Measurements from ENCODE around the gene BAIAP2. TPM values are rescaled to one million over a fixed set of nuclear protein-coding genes. Genes with fewer than 3 reads are reported as not detected.

Gene BAIAP2
- total and polyA plus RNA-seq, 12 donors = 3.1 to 33.4 (median 14.6) TPM

DNA sequence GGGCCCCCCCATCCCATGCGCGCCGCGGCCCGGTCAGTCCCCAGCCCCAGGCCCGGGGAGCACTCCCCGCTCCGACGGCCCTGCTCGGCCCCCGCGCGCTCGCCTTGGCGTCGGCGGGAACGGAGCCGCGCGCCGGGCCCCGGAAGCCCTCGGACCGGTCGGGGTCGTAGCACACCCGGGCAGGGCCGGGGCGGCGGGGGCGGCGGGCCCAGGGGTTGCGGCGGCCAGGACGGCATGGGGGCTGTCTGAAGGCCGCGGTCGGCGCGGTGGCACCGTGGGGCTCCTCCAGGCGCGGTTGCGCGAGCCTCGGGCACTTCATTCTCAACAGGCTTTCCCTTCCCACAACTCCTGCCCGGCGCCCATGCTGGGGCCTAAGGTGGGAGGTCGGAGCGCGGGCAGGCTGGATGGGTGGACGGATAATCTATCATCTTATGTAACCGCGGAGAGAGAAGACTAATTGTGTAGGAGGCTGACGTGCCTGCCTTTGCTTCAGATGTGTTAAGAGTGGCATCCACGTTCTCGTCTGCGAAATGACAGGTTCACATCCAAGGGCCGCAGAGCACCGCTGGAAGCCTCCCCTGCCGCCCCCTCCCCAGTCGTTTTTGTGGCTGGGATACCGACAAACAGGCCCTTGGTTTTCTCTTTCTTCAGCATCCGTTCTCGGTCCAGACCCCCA is 708 bp downstream of the BAIAP2 start:
- intact Hi-C loops (cut with DNase I) = no loop called here
- Histone ChIP-seq H3K9me3 (replicated peaks in 1 of 3) (no peaks in the 10 kb centered on the region), H3K27ac (peak overlapping the region in 3 of 5 donors; percentile 13 to 77 (median 77)), H3K36me3 (replicated peaks in 1 of 2) (no peaks in the 10 kb centered on the region), H3K4me3 (peak overlapping the region in 2 of 4 donors; percentile 8 to 82), H3K27me3 (no peaks in the 10 kb centered on the region), H3K4me1 (replicated peaks in 1 of 2) (peaks cover 23 to 48% of the 10 kb centered on the region in 2 donors)
- 20 to 68% (median 43%) methylated on average over 14 to 66 of the region's 66 CpGs for WGBS, 4 donors
- no peak for DNase-seq
- TF ChIP-seq, protein P1, sequence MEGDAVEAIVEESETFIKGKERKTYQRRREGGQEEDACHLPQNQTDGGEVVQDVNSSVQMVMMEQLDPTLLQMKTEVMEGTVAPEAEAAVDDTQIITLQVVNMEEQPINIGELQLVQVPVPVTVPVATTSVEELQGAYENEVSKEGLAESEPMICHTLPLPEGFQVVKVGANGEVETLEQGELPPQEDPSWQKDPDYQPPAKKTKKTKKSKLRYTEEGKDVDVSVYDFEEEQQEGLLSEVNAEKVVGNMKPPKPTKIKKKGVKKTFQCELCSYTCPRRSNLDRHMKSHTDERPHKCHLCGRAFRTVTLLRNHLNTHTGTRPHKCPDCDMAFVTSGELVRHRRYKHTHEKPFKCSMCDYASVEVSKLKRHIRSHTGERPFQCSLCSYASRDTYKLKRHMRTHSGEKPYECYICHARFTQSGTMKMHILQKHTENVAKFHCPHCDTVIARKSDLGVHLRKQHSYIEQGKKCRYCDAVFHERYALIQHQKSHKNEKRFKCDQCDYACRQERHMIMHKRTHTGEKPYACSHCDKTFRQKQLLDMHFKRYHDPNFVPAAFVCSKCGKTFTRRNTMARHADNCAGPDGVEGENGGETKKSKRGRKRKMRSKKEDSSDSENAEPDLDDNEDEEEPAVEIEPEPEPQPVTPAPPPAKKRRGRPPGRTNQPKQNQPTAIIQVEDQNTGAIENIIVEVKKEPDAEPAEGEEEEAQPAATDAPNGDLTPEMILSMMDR (IDR thresholded peaks at IDR 0.05) = no peak

DNA sequence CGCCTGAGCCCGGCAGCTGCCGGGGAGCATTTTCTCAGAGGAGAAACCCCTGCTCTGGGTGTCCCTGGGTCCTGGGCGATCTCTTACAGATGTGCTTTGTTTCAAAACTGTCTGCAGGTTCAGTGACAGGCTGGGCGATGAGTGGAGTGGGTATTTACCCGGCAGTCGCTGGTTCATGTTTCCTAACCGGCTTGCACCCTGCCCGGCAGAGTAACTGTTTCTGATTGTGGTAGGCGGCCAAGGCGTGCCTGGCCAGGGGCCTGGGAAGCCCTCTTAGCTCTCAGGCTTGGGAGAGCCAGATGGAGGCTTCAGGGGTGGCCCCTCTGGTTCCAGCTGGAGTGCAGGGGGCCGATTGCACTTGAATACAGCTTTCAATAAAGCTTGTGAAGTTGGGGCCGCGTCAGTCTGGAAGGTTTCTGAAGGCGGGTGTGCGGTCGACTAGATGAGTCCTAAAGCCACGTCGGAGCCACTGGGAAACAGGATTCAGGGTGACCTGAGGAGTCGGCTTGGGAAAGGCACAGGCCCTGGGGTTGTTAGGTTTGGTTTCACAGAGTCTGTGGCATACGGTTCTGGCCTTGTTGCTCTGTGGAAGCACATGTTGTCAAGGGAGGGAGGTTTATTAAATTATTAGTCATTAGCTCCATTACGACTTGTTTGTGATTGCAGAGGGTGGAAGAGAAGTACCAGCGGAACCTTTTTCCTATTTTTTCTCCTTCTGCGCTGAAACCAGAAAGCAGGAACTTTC is 1.4 kb downstream of the BAIAP2 start:
- intact Hi-C loops (cut with DNase I) = no loop called here
- WGBS, 4 donors = 80 to 87% (median 84%) methylated on average over 19 to 24 of the region's 24 CpGs
- Histone ChIP-seq H3K9me3 (replicated peaks in 1 of 3) (no peaks in the 10 kb centered on the region), H3K36me3 (replicated peaks in 1 of 2) (no peaks in the 10 kb centered on the region), H3K27me3 (no peaks in the 10 kb centered on the region), H3K4me1 (replicated peaks in 1 of 2) (peaks cover 30 to 56% of the 10 kb centered on the region in 2 donors), H3K27ac (peak overlapping the region in 1 of 5 donors; percentile 77), H3K4me3 (peak overlapping the region in 2 of 4 donors; percentile 8 to 82)
- no peak for TF ChIP-seq POLR2A (IDR thresholded peaks at IDR 0.05)
- TF ChIP-seq, protein P1 (IDR thresholded peaks at IDR 0.05) = no peak
- DNase-seq = peak in 1 of 7 donors; percentile 79

DNA sequence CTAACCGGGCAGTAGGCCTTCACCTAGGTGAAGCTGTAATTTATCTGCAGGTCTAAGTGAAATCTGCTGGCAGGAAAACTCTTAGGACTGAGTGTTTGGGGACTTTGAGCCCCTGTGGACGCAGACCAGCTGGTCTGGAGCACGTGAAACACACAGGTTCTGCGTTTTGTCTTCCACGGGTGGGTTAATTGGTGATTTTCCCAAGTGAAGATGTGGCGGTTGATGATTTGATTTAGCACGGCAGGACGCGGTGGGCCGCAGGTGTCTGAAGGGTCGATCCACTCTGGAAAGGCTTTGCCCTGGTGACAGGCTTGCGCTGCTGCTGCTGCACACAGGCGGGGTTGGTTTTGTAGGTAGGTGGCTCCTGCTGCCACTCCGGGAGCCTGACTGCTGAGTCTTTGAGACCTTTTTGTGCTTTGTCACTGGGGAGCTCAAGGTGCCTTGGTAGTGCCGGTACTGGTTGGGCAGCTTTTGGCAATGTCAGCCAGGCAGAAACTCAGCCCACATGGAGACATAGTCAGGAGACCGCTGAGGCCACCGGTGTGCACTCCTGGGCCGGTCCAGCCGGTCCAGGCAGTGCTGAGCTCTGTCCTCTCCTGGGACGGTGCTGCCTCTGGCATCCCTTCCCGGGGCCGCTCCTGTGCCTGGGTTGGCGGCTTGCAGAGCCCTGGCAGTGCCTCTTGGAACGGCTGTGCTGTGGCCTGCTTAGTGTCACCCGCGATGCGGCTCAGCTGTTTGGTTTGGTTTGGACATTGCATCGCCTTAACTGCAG is 2.3 kb downstream of the BAIAP2 start:
- Histone ChIP-seq H3K4me1 (replicated peaks in 1 of 2) (peaks cover 30 to 61% of the 10 kb centered on the region in 2 donors), H3K27ac (peak overlapping the region in 3 of 5 donors; percentile 19 to 77 (median 63)), H3K4me3 (no peak overlapping the region), H3K36me3 (replicated peaks in 1 of 2) (no peaks in the 10 kb centered on the region), H3K27me3 (no peaks in the 10 kb centered on the region), H3K9me3 (replicated peaks in 1 of 3) (no peaks in the 10 kb centered on the region)
- intact Hi-C loops (cut with DNase I) = no loop called here
- 60 to 69% (median 64%) methylated on average over 18 to 28 of the region's 28 CpGs for WGBS, 4 donors
- peak in 6 of 7 donors; percentile 70 to 85 (median 72) for DNase-seq
- TF ChIP-seq, protein P1 (IDR thresholded peaks at IDR 0.05) = no peak
- peak in 1 of 2 donors; percentile 42 for TF ChIP-seq POLR2A (IDR thresholded peaks at IDR 0.05)
